ENCODE measurements around the gene TMPRSS3.

Gene TMPRSS3

GRCh38 chr21:42436914-42437313, 41.1 kb upstream of the TMPRSS3 start:
- Histone ChIP-seq H3K27me3 (ENCODE audit: insufficient read depth, low read length) (no peaks in the 10 kb centered on the region), H3K36me3 (ENCODE audit: insufficient read depth, low read depth, low read length) (no peaks in the 10 kb centered on the region), H3K9ac (ENCODE audit: low read depth, low read length) (no peak overlapping the region), H3K4me3 (ENCODE audit: low read length) (no peak overlapping the region), H3K27ac (ENCODE audit: low read length) (no peak overlapping the region), H3K9me3 (ENCODE audit: insufficient read depth, low read depth, low read length) (peaks cover 14% of the 10 kb centered on the region), H3K4me1 (ENCODE audit: insufficient read depth, low read length) (no peaks in the 10 kb centered on the region)

DNA sequence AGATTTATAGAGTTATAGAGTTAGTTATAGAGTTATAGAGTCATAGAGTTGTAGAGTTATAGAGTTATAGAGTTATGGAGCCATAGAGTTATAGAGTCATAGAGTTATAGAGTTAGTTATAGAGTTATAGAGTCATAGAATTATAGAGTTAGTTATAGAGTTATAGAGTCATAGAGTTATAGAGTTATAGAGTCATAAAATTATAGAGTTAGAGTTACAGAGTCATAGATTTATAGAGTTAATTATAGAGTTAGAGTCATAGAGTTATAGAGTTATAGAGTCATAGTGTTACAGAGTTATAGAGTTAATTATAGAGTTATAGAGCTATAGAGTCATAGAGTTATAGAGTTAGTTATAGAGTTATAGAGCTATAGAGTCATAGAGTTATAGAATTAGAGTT, 40.0 kb upstream of the TMPRSS3 start:
- no peaks in the 10 kb centered on the region for H3K36me3 ChIP-seq (ENCODE audit: insufficient read depth, low read depth, low read length)
- no peak overlapping the region for H3K9ac ChIP-seq (ENCODE audit: low read depth, low read length)
- H3K4me3 ChIP-seq (ENCODE audit: low read length), result no peak overlapping the region
- H3K4me1 ChIP-seq (ENCODE audit: insufficient read depth, low read length), result no peaks in the 10 kb centered on the region
- H3K27ac ChIP-seq (ENCODE audit: low read length), result no peak overlapping the region
- peaks cover 14% of the 10 kb centered on the region for H3K9me3 ChIP-seq (ENCODE audit: insufficient read depth, low read depth, low read length)
- H3K27me3 ChIP-seq (ENCODE audit: insufficient read depth, low read length), result no peaks in the 10 kb centered on the region

GRCh38 chr21:42435401-42435800, 39.5 kb upstream of the TMPRSS3 start:
- no peak overlapping the region for H3K4me3 ChIP-seq (ENCODE audit: low read length)

DNA sequence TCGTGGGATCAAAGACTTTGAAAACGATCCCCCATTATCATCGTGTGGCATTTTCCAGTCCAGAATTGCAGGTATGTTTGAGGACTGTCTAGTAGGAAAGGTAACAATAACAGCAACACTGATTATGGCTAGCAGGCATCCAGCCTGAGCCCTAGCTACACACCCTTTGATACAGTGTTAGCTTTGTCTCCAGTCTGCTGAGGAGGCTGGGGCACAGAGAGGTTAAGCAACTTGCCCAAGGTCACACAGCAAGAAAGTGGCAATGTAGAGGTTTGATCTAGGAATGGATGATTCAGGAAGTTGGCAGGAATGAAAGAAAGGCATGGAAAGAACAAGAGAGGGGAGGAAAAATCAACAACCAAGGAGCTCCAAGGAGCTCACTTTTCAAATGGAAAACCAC, 39.0 kb upstream of the TMPRSS3 start:
- H3K4me3 ChIP-seq (ENCODE audit: low read length), result no peak overlapping the region
- H3K27me3 ChIP-seq (ENCODE audit: insufficient read depth, low read length), result no peaks in the 10 kb centered on the region
- H3K4me1 ChIP-seq (ENCODE audit: insufficient read depth, low read length), result no peaks in the 10 kb centered on the region
- no peaks in the 10 kb centered on the region for H3K36me3 ChIP-seq (ENCODE audit: insufficient read depth, low read depth, low read length)
- H3K27ac ChIP-seq (ENCODE audit: low read length), result no peak overlapping the region
- H3K9ac ChIP-seq (ENCODE audit: low read depth, low read length), result no peak overlapping the region
- H3K9me3 ChIP-seq (ENCODE audit: insufficient read depth, low read depth, low read length), result peaks cover 14% of the 10 kb centered on the region

More at GRCh38 chr21:42435401-42435800, 39.5 kb upstream of the TMPRSS3 start:
- Histone ChIP-seq H3K9ac (ENCODE audit: low read depth, low read length) (no peak overlapping the region), H3K4me1 (ENCODE audit: insufficient read depth, low read length) (no peaks in the 10 kb centered on the region), H3K27me3 (ENCODE audit: insufficient read depth, low read length) (no peaks in the 10 kb centered on the region), H3K36me3 (ENCODE audit: insufficient read depth, low read depth, low read length) (no peaks in the 10 kb centered on the region), H3K9me3 (ENCODE audit: insufficient read depth, low read depth, low read length) (peaks cover 14% of the 10 kb centered on the region), H3K27ac (ENCODE audit: low read length) (no peak overlapping the region)

- Histone ChIP-seq H3K4me1 (ENCODE audit: insufficient read depth, low read length) (no peaks in the 10 kb centered on the region), H3K36me3 (ENCODE audit: insufficient read depth, low read depth, low read length) (no peaks in the 10 kb centered on the region), H3K27ac (ENCODE audit: low read length) (no peak overlapping the region), H3K27me3 (ENCODE audit: insufficient read depth, low read length) (no peaks in the 10 kb centered on the region), H3K4me3 (ENCODE audit: low read length) (no peak overlapping the region), H3K9me3 (ENCODE audit: insufficient read depth, low read depth, low read length) (peaks cover 14% of the 10 kb centered on the region), H3K9ac (ENCODE audit: low read depth, low read length) (no peak overlapping the region)
Observed at GRCh38 chr21:42433946-42434551, 38.2 kb upstream of the TMPRSS3 start.

DNA sequence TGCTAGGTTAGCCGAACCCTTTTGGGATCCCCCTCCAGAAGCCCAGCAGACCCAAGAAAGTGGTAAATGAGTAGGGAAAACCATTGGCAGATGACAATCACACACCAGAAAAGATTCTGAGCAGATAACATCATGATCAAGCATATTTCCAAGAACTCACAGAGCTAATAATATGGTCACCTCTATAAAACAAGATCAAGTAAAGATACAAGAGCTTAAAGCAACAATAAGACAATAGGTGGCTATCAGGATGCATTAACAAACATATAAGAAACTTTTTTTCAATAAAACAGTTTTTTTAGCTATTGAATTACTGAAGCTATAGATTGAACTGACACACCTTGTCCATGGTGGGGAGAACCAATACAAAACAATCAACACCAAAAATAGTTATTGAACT, 36.8 kb upstream of the TMPRSS3 start:
- H3K4me1 ChIP-seq (ENCODE audit: insufficient read depth, low read length), result no peaks in the 10 kb centered on the region
- no peak overlapping the region for H3K27ac ChIP-seq (ENCODE audit: low read length)
- no peak overlapping the region for H3K9ac ChIP-seq (ENCODE audit: low read depth, low read length)
- H3K9me3 ChIP-seq (ENCODE audit: insufficient read depth, low read depth, low read length), result peaks cover 14% of the 10 kb centered on the region
- H3K27me3 ChIP-seq (ENCODE audit: insufficient read depth, low read length), result no peaks in the 10 kb centered on the region
- no peak overlapping the region for H3K4me3 ChIP-seq (ENCODE audit: low read length)
- H3K36me3 ChIP-seq (ENCODE audit: insufficient read depth, low read depth, low read length), result no peaks in the 10 kb centered on the region

- H3K27ac ChIP-seq (ENCODE audit: low read length), result no peak overlapping the region
- no peaks in the 10 kb centered on the region for H3K27me3 ChIP-seq (ENCODE audit: insufficient read depth, low read length)
- H3K36me3 ChIP-seq (ENCODE audit: insufficient read depth, low read depth, low read length), result no peaks in the 10 kb centered on the region
- no peaks in the 10 kb centered on the region for H3K4me1 ChIP-seq (ENCODE audit: insufficient read depth, low read length)
- H3K4me3 ChIP-seq (ENCODE audit: low read length), result no peak overlapping the region
- peaks cover 14% of the 10 kb centered on the region for H3K9me3 ChIP-seq (ENCODE audit: insufficient read depth, low read depth, low read length)
- H3K9ac ChIP-seq (ENCODE audit: low read depth, low read length), result no peak overlapping the region
Observed at GRCh38 chr21:42431196-42431595, 35.3 kb upstream of the TMPRSS3 start.

DNA sequence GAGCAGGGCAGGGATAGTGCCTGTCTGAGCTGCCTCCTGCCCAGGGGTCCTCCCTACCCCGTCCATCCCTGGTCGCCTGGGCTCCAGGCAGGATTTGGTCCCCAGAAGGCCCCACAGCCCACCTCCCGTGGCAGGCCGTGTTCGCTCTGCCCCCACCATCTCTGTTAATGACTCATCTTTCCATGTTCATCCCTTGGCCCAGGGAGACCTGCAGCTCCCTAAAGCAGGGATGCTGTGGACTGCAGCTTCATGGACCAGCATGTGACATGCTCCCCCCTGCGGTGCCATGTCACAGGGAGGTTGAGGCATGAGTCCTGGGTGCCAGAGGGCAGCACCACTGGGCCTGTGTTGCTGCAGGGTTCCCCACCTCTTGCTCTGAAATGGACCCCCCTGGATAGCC, 34.7 kb upstream of the TMPRSS3 start:
- Histone ChIP-seq H3K9ac (ENCODE audit: low read depth, low read length) (no peak overlapping the region), H3K4me3 (ENCODE audit: low read length) (no peak overlapping the region), H3K27ac (ENCODE audit: low read length) (no peak overlapping the region)

DNA sequence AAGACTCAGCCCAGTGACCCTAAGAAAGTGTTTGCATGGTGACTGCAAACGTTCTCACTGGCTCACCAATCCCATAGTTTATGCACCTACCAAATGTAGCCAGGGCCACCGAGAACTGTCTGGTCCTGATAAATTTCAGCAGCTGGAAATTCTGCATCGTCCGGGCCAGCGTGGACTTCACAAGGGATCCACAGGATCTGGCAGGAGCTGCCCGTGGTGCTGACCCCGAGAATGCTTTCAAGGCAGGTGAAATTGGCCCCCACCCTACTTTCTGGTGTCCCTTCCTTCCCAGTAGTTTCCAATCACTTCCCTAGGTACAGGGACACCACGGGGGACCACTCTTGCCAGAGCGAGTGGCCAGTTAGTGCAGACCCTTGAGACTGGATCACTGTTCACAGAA, 34.0 kb upstream of the TMPRSS3 start:
- Histone ChIP-seq H3K36me3 (ENCODE audit: insufficient read depth, low read depth, low read length) (no peaks in the 10 kb centered on the region), H3K4me3 (ENCODE audit: low read length) (no peak overlapping the region), H3K9ac (ENCODE audit: low read depth, low read length) (no peak overlapping the region), H3K9me3 (ENCODE audit: insufficient read depth, low read depth, low read length) (peaks cover 14% of the 10 kb centered on the region), H3K27ac (ENCODE audit: low read length) (no peak overlapping the region), H3K4me1 (ENCODE audit: insufficient read depth, low read length) (no peaks in the 10 kb centered on the region), H3K27me3 (ENCODE audit: insufficient read depth, low read length) (no peaks in the 10 kb centered on the region)

More for the DNA sequence above, 34.7 kb upstream of the TMPRSS3 start:
- Histone ChIP-seq H3K36me3 (ENCODE audit: insufficient read depth, low read depth, low read length) (no peaks in the 10 kb centered on the region), H3K4me1 (ENCODE audit: insufficient read depth, low read length) (no peaks in the 10 kb centered on the region), H3K27me3 (ENCODE audit: insufficient read depth, low read length) (no peaks in the 10 kb centered on the region), H3K9me3 (ENCODE audit: insufficient read depth, low read depth, low read length) (peaks cover 14% of the 10 kb centered on the region)

DNA sequence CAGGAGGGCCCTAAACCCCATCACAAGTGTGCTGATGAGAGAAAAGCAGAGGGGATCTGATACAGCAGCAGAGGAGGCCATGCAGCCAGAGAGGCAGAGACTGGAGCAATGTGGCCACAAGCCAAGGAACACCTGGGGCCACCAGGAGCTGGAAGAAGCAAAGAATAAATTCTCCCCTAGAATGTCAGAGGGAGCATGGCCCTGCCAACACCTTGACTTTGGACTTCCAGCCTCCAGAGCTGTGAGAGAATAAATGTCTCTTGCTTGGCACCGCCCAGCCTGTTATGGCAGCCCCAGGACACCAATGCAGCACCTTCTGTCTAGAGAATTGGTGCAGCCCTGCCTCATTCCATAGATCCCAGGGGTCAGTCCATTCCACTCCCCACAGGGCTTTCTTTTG, 33.2 kb upstream of the TMPRSS3 start:
- no peaks in the 10 kb centered on the region for H3K4me1 ChIP-seq (ENCODE audit: insufficient read depth, low read length)
- H3K9ac ChIP-seq (ENCODE audit: low read depth, low read length), result no peak overlapping the region
- H3K27ac ChIP-seq (ENCODE audit: low read length), result no peak overlapping the region
- peaks cover 14% of the 10 kb centered on the region for H3K9me3 ChIP-seq (ENCODE audit: insufficient read depth, low read depth, low read length)
- H3K27me3 ChIP-seq (ENCODE audit: insufficient read depth, low read length), result no peaks in the 10 kb centered on the region
- H3K36me3 ChIP-seq (ENCODE audit: insufficient read depth, low read depth, low read length), result no peaks in the 10 kb centered on the region
- H3K4me3 ChIP-seq (ENCODE audit: low read length), result no peak overlapping the region

DNA sequence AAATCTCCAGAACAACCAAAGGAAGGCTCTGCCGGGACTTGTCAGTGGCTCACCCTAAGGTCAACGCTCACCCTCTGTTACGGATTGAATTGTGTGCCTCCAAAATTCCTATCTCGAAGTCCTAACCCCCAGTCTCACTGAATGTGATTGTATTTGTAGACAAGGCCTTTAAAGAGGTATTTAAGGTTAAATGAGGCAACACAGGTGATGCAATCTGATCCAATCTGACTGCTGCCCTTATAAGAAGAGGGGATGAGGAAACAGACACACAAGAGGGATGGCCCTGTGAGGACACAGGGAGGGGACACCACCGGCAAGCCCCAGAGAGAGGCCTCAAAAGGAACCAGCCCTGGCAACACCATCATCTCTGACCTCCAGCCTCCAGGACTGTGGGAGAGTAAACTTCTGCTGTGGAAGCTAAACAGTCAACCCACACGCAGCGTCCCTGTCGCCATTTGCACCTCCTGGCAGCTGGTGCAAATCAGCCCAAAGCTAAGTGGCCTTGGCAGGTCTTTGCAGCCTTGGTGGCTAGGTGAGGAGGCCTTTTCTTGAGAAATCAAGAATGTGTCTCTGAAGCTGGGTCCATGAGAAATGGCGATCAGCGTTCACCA, 32.1 kb upstream of the TMPRSS3 start:
- H3K27ac ChIP-seq (ENCODE audit: low read length), result no peak overlapping the region
- H3K36me3 ChIP-seq (ENCODE audit: insufficient read depth, low read depth, low read length), result no peaks in the 10 kb centered on the region
- peaks cover 8% of the 10 kb centered on the region for H3K9me3 ChIP-seq (ENCODE audit: insufficient read depth, low read depth, low read length)
- H3K4me3 ChIP-seq (ENCODE audit: low read length), result no peak overlapping the region
- H3K27me3 ChIP-seq (ENCODE audit: insufficient read depth, low read length), result no peaks in the 10 kb centered on the region
- H3K9ac ChIP-seq (ENCODE audit: low read depth, low read length), result no peak overlapping the region
- H3K4me1 ChIP-seq (ENCODE audit: insufficient read depth, low read length), result no peaks in the 10 kb centered on the region

DNA sequence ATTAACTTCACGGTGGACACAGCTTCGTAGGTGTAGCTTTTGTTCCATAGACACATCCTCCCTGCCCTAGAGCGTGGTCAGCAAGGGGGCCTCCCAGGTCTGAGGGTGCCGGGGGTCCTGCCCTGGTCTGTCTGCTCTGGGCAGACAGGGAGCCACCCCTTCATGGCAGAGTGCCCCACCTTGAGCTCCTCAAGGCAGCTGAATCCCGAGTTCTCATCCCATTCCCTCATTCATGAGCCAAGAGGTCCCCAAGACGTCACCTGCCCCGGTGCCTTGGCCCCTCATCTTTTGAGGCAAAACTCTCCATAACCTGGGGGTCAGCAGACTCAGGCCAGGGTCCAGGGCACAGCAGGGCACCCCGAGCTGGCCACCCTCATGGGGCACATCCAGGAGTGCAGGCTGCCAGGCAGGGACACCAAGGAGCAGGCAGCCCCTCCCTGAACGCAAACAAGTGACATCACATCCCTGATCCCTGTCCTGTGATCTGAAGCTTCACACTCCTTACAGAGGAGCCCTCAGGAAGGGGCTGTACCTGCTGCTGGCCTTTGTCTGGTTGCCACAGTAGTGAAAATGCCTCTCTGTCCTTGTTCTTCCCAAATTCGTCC, 31.1 kb upstream of the TMPRSS3 start:
- H3K27me3 ChIP-seq (ENCODE audit: insufficient read depth, low read length), result no peaks in the 10 kb centered on the region

More for the DNA sequence above, 31.1 kb upstream of the TMPRSS3 start:
- H3K36me3 ChIP-seq (ENCODE audit: insufficient read depth, low read depth, low read length), result no peaks in the 10 kb centered on the region
- no peak overlapping the region for H3K4me3 ChIP-seq (ENCODE audit: low read length)
- H3K9ac ChIP-seq (ENCODE audit: low read depth, low read length), result no peak overlapping the region
- H3K27ac ChIP-seq (ENCODE audit: low read length), result no peak overlapping the region
- no peaks in the 10 kb centered on the region for H3K4me1 ChIP-seq (ENCODE audit: insufficient read depth, low read length)
- no peaks in the 10 kb centered on the region for H3K9me3 ChIP-seq (ENCODE audit: insufficient read depth, low read depth, low read length)
